Superior temporal gyrus (tissue), 1 donor: ENCODE measurements around the gene FANCM.
"Not testable (repeated sequence)": the region's sequence is repeated elsewhere in the genome, so short reads cannot be mapped to it uniquely, and the experiment has no call there.

Source experiments
- DNase-seq: peaks from one replicate; pipeline ENCODE4 v3.0.0-alpha.2; 2016; ENCODE audit errors: extremely low spot score

FANCM gene

DNA sequence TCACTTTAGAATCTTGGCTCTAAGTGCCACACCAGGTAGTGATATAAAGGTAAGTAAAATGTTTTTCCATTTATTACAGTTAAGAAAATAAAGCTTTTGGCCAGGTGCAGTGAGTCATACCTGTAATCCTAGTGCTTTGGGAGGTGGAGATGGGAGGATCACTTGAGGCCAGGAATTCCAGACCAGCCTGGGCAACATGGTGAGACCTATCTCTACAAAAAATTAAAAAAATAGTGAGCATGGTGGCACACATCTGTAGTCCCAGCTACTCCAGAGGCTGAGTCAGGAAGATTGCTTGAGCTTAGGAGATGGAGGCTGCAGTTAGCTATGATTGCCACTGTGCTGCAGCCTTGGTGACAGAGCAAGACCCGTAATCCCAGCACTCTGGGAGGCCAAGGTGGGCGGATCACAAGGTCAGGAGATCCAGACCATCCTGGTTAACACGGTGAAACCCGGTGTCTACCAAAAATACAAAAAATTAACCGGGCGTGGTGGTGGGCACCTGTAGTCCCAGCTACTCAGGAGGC, 5.0 kb downstream of the FANCM start:
- no peak for DNase-seq

DNA sequence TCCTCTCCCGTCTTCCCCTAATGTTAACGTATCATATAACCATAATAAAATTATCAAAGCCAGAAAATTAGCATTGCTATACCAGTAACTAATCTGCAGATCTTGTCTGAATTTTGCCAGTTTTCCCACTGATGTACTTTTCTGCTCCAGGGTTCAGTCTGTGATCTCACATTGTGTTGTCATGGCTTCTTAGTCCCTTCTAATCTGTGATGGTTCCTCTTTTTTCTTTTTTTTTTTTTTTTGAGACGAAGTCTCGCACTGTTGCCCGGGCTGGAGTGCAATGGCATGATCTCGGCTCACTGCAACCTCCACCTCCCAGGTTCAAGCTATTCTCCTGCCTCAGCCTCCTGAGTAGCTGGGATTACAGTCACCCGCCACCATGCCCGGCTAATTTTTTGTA, 6.4 kb downstream of the FANCM start:
- not testable (repeated sequence) for DNase-seq

DNA sequence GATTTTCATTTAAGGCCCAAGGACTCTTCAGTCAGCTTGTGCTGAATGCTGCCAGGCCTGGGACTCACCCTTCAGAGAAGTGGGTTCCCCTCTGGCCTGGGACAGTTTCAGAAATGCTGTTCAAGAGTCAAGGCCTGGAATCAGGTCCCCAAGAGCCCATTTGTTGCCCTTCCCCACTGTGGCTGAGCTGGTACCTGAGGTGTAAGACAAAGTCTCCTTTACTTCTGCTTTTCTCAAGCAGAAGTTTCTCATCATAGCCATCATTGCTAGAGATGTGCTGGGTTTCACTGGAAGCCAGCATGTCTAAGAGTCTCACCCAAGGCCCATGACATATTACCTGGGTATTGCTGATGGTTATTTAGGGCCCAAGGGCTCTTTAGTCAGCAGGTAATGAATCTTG, 8.9 kb downstream of the FANCM start:
- DNase-seq: no peak

DNA sequence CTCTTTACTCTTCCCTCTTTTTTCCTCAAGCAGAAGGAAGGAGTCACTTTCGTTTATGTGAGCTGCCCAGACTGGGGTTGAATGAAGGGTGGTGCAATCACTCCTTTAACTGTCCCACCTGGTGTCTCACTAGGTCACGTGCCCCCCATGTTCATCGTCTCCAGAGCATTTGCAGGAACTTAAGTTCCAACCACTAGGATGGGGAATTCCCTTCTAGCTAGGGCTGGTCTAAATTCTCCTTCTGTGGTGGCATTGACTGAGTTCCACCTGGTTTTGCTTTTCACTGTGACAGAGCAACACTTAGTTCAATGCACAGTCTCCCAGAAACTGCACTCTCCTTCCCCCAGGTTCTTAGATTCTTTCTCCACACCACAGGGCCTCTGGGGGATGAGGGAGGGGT, 9.5 kb downstream of the FANCM start:
- DNase-seq: no peak

DNA sequence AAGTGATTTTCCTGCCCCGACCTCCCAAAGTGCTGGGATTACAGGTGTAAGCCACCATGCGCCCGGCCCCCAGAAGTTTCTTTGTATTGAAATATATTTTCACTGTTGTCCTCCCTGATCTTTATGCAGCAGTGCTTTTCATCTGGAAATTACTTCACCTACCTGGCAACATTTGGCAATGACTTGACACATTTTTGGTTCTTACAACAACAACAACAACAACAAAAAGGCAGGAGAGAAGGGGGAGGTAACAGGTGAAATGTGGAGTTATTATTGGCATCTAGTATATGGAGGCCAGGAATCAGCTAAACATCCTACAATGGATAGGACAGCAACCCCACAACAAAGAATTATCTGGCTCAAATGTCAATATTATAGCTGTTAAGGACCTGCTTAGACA, 13.9 kb downstream of the FANCM start:
- no peak for DNase-seq

DNA sequence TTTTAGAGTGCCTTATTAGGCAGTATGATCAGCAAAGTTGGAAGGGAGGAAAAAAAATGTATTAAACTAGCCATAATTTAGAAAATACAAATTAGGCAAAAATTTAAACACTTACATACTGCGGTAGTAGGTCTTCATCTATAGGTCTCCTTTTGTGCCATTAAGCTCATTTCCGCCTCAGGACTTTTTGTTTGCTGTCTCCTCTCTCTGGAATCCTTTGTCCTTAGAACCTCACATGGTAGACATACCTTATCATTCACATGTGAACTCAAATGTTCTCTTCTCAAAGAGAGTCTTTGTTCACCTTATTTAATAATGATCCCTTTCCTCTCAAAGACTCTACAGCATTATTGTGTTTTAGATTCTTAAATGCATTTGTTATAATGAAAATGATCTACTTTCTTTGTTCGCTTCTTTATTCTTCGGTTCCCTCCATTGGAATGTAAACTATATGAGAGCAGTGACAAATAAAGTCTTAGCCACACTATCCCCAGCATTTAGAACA, 14.7 kb downstream of the FANCM start:
- no peak for DNase-seq

DNA sequence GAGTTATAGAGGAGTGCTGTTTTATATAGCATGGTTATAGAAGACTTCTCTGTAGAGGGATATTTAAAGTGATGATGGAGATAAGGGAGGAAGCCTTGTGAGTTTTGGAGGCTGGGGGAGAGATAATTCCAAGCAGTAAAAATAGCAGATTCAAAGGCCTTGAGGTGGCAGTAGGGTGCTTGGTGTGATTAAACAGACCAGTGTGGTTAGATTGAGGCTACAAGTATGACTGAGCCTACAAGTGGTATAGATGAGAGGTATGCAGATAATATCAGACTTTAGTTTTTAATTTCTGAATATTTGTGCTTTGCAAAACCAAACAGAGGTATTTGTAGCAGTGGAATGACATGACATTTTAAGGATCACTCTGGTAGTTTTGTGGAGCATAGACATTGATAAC, 20.3 kb downstream of the FANCM start:
- no peak for DNase-seq

DNA sequence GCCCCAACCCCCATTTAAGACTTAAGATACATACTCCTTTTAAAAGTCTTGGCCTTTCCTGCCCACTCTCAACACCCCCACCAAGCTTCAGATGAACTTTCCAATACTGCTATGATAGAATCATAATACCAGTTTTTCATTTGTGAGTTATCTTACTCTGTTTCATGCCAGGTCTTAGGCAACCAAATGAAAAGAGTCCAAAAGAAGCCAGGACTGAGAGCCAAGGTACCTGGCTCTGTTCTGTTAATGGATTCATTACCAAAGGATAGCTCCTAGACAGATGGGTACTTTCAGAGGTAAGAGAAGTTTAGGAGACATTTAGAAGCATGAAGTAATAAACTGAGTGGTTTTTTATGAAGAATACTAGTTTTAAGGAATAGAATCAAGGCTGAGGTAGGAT, 34.2 kb downstream of the FANCM start:
- DNase-seq: no peak

DNA sequence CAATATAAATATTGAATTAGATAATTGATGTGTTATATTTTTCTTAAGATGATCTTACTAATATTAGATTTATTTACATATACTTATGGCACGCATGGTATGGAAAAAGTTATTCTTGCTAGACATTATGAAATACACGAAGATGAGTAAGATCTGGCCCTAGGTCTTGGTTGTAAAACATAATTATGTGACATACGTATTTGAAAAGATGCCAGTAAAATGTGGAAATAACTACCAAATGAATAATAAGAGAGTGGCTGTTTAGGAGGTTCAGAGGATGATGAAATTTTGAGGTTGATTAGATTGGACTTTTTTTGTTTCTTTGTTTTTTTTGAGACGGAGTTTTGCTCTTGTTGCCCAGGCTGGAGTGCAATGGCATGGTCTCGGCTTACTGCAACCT, 41.3 kb downstream of the FANCM start:
- DNase-seq: no peak

DNA sequence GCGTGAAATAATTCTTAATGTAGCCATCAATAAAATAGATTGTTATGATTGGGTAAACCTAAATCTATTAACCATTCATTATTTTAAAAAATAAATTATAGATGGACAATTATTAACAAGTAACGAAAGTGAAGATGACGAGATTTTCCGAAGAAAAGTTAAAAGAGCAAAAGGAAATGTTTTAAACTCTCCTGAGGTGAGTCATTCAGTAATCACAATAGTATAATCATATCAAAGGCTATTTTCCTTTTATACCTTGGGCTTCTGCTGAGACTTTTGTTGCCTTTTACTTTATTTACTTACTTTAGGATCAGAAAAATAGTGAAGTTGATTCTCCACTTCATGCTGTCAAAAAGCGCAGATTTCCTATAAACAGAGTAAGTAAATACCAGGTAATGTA, 45.6 kb downstream of the FANCM start:
- no peak for DNase-seq

DNA sequence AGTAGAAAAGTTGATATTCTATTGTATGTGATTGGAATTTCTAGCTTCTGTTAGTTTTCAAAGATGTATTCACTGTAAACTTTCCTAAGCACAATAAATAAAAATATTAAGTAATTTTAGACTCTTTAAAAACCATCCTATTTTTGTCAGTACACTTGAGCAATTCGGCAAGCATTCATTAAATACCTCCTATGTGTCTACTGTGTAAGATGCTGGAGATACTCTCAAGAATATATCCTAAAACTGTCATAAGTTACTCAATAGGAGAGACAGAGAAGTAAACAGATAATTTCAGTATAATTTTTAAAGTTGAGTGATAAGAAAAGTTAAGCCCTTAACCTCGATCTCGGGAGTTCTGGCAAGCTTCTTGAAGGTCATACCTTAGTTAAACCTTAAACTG, 46.1 kb downstream of the FANCM start:
- DNase-seq: no peak

DNA sequence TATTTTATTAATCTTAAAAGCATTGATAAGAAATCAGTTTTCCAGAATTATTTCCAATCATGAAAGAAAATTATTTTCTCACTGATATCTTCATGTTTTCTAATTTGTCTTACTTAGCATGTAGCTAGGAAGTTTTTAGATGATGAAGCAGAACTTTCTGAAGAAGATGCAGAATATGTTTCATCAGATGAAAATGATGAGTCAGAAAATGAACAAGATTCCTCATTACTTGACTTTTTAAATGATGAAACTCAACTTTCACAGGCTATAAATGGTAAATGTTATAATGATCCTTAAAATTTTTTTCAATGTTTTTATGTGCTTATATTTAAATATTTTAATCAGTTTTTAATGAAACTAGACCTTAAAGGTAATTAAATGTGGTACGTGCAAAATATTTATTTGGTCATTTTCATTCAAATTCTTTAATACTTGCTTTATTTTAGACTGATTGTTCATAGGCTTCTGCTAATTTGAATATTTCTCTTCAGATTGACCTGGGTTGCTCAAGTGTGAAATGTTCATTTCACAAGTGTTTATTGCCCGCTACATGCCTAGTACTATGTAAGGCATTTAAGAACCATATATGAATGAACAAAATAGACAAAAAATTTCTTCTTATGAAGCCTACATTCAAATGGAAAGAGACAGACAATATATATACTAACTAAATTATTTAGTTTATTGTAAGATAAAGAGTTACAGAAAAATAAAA, 49.5 kb downstream of the FANCM start:
- DNase-seq: no peak

DNA sequence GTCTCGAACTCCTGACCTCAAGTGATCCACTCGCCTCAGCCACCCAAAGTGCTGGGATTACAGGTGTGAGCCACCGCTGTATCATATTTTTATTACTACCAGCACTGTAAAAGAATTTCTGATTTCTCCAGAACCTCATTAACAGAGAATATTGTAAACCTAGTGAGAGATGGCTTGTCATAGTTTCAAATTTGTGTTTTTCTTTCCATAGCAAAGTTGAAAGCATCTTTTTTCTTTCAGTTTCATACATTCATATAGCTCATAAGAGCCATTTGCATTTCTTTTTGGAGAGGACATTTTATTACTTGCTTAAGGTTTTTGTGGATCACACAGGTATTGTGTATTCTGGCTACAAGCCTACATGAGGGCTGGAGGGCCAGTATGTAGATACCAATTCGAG, 59.2 kb downstream of the FANCM start:
- no peak for DNase-seq

DNA sequence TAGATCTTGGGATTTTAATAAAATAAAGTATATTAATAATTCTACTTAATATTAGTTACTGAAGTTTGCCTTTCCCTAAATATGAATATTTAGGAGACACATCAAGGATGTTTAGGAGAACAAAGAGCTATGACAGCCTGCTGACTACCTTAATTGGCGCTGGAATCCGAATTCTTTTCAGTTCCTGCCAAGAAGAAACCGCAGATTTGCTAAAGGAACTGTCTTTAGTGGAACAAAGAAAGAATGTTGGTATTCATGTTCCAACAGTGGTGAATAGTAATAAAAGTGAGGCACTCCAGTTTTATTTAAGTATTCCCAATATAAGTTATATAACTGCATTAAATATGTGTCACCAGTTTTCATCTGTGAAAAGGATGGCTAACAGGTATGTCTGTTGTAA, 62.8 kb downstream of the FANCM start:
- no peak for DNase-seq

DNA sequence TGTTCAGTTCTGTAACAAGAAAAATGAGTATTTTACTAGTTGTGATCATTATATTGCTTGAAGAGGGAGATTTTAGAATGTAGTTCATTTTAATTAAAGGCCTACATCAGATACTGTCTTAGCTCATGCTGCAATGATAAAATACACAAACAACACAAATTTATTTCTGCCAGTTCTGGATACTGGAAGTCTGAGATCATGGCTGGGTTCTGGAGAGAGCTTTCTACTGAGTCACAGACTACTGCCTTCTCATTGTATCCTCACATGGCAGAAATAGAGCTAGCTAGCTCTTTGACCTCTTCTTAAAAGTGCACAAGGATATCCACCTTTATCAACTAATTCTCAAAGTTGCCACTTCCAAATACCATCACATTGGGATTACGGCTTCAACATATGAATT, 63.5 kb downstream of the FANCM start:
- DNase-seq: no peak

DNA sequence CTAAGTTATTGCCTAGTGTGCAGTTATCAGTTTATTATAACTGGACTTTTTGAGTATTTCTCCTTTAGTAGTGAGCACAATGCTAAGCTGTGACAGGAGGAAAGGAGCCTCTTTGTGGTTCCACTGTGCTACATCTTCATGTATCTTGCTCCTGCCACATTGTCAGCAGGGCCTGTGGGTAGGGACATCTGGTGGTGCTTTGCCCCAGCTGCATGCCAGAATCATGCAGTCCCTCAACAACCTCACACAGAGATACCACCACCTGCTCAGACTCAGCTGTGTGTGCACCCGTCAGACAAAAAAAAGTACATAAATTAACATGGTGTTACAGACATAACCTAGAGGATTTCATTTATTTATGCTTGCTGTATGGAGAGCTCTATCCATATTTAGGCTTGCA, 66.2 kb downstream of the FANCM start:
- DNase-seq: no peak

DNA sequence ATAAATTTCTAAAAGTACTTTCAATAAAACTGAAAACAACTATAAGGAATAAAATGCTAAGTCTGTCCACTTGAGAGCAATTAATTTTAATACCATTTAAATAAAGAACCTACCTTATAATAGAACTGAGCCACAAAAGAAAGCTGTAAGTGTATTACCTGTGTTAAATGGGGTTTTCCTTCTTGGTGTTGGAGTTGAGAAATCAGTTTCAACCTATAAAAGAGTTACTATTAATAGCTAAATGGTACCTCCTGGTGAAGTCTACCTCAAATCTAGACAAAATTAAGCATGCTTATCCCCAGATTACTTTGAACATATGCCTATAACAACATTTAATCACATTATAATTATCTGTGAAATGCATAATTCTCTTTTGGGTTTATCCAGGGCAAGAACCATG, 68.5 kb downstream of the FANCM start:
- no peak for DNase-seq

DNA sequence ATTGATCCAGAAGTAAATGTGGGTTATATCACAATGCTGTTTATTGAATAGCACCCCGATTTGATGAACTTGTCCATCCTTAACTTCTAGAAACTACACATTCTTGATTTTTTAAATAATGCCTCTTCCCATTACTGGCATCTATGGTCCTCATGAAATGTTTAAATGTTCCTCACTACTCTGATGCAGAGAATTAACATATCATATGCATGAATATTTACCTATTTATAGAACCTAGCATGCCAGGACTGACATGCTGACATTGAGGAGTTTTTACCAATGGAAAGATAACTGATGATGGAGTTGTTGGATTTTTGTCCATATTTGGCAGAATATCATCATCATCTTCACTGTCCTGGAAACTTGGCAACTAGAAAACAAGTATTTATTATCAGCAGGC, 74.4 kb downstream of the FANCM start:
- no peak for DNase-seq

DNA sequence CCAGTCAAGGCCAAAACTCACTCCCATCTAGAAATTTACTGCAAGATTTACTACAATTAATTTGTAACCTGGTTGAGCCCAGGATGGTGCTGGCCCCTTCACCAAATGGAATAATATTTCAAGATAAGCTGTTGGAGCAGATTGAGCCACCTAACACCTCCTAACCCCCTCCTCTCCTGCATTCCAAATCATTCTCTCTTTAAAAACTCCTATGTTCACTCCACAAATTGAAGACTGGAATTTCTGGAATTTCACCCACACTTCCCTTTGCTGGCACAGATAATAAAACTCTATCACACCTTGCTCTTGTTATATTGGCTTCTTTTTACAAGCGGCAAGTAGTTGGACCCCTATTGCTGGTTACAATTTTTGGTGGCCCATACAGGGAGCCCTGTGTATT, 75.6 kb downstream of the FANCM start:
- no peak for DNase-seq

DNA sequence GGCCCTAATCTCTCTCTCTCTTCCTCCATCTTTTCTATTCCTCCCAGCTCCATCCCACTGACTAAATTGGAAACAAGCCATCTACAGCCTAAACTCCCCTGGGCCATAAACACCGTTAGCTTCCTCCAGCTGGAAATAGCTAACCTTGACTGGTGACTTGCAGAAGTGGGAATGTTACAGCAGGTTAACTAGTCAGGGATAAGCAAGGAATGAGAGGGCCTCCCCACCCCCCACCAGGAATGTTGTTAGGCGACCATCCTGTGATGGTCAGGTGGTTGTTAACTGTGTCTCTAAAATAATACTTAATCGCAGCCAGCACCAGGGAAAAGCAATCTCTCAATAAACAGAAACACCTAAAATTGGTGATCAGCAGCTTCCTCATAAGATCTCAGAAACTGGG, 76.5 kb downstream of the FANCM start:
- DNase-seq: no peak

DNA sequence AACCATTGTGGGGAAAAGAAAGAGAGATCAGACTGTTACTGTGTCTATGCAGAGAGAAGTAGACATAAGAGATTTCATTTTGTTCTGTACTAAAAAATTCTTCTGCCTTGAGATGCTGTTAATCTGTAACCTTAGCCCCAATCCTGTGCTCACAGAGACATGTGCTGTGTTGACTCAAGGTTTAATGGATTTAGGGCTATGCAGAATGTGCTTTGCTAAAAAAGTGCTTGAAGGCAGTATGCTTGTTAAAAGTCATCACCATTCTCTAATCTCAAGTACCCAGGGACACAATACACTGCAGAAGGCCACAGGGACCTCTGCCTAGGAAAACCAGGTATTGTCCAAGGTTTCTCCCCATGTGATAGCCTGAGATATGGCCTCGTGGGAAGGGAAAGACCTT, 78.0 kb downstream of the FANCM start:
- not testable (repeated sequence) for DNase-seq

DNA sequence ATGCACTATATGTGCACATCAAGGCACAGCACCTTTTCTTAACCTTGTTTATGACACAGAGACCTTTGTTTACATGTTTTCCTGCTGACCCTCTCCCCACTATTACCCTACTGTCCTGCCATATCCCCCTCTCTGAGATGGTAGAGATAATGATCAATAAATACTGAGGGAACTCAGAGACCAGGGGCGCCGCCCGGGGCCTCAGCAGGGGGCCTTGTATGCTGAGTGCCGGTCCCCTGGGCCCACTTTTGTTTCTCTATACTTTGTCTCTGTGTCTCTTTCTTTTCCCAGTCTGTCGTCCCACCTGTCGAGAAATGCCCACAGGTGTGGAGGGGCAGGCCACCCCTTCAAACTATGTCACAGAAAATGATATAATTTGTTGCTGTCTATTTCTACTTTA, 78.6 kb downstream of the FANCM start:
- DNase-seq: not testable (repeated sequence)

DNA sequence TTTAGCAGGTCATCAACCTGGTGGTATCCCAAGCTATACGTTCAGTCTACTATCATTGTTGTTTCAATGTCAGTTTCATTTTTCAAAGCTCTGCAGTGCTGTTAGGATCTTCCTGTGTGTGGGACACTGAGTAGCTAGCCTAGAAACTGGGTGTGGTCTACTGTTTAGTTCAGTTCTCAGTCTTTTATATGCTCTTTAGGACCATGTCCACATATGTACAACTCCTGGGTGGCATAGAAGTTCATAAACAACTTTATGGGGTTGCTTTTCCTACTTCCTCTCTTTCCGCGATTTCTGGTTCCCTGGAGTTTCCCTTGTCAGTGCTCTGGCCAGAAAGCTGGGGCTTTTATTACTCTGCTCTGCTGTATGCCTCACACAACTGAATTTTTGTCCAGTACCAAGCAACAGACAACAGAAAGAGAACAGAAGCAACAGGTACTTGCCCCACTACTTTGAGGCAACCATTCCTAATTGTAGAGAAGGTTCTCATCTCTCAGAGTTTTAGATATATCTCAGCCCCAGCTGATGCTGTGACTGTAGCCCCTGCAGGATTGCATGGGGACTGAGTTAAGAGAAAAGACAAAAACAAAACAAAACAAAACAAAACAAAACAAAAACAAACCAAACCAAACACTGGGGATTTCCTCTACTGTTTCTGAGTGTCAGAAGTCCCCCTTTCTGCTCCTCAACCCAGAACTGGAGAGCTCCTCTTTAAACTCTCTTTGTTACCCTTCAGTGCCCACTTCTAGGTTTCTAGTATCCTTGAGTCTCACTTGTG, 86.9 kb downstream of the FANCM start:
- DNase-seq: no peak
